ENCODE measurements around the gene RTF2.
A peak's percentile ranks its signal among the peaks of the same experiment; 100 is the strongest.
"Not testable (repeated sequence)": the region's sequence is repeated elsewhere in the genome, so short reads cannot be mapped to it uniquely, and the experiment has no call there.

RTF2 gene

GRCh38 chr20:56558968-56559367 is 90.5 kb downstream of the RTF2 start:
- peaks cover 23% of the 10 kb centered on the region for H3K4me1 ChIP-seq (ENCODE audit: low read length)
- no peak for DNase-seq
- peaks cover 18% of the 10 kb centered on the region for H3F3A ChIP-seq (ENCODE audit: insufficient read depth, low read length)
- no peak overlapping the region for H3K4me2 ChIP-seq (ENCODE audit: low read depth, low read length)
- H2AFZ ChIP-seq (ENCODE audit: low read length): no peak overlapping the region
- H3K9me3 ChIP-seq (replicated peaks; ENCODE audit: insufficient read depth, low read length): no peaks in the 10 kb centered on the region
- H3K27ac ChIP-seq (ENCODE audit: low read length): no peak overlapping the region
- H3K9ac ChIP-seq (ENCODE audit: low read length): no peak overlapping the region
- H3K4me3 ChIP-seq (ENCODE audit: low read length): no peak overlapping the region
- no peaks in the 10 kb centered on the region for H3K27me3 ChIP-seq (replicated peaks; ENCODE audit: insufficient read depth, low read length)
- TF ChIP-seq CTCF (IDR thresholded peaks at IDR 0.05; ENCODE audit: low read length): no peak
- no peak for TF ChIP-seq EZH2phosphoT487 (IDR thresholded peaks at IDR 0.05; ENCODE audit: low read length)
- TF ChIP-seq EZH2 (optimal IDR thresholded peaks at IDR 0.05; ENCODE audit: low read depth, low read length): no peak
- no peaks in the 10 kb centered on the region for H3K9me2 ChIP-seq (replicated peaks; ENCODE audit: insufficient read depth, low read length)
- H3K36me3 ChIP-seq (replicated peaks; ENCODE audit: insufficient read depth, low read length): no peaks in the 10 kb centered on the region
- no peaks in the 10 kb centered on the region for H3K79me2 ChIP-seq (ENCODE audit: low read length)
- no peaks in the 10 kb centered on the region for H4K20me1 ChIP-seq (ENCODE audit: insufficient read depth, low read length)

GRCh38 chr20:56564526-56564925 is 96.1 kb downstream of the RTF2 start:
- H3K4me3 ChIP-seq (ENCODE audit: low read length); H3K9ac ChIP-seq (ENCODE audit: low read length); H3K27ac ChIP-seq (ENCODE audit: low read length); H4K20me1 ChIP-seq (ENCODE audit: insufficient read depth, low read length); H3K4me2 ChIP-seq (ENCODE audit: low read depth, low read length); H3K27me3 ChIP-seq (replicated peaks; ENCODE audit: insufficient read depth, low read length); DNase-seq; H3K9me2 ChIP-seq (replicated peaks; ENCODE audit: insufficient read depth, low read length); H3K36me3 ChIP-seq (replicated peaks; ENCODE audit: insufficient read depth, low read length); H3K79me2 ChIP-seq (ENCODE audit: low read length); H3K9me3 ChIP-seq (replicated peaks; ENCODE audit: insufficient read depth, low read length); H3F3A ChIP-seq (ENCODE audit: insufficient read depth, low read length); H2AFZ ChIP-seq (ENCODE audit: low read length); H3K4me1 ChIP-seq (ENCODE audit: low read length): not testable (repeated sequence)

GRCh38 chr20:56565511-56565910 is 97.1 kb downstream of the RTF2 start:
- Histone ChIP-seq H2AFZ (ENCODE audit: low read length) (no peak overlapping the region), H3K4me3 (ENCODE audit: low read length) (no peak overlapping the region), H3K4me1 (ENCODE audit: low read length) (peaks cover 4% of the 10 kb centered on the region; the same call in 1 of the 2 replicates), H3K9ac (ENCODE audit: low read length) (no peak overlapping the region), H3K9me3 (replicated peaks; ENCODE audit: insufficient read depth, low read length) (no peaks in the 10 kb centered on the region), H3K4me2 (ENCODE audit: low read depth, low read length) (no peak overlapping the region), H3K36me3 (replicated peaks; ENCODE audit: insufficient read depth, low read length) (no peaks in the 10 kb centered on the region), H3F3A (ENCODE audit: insufficient read depth, low read length) (no peaks in the 10 kb centered on the region), H4K20me1 (ENCODE audit: insufficient read depth, low read length) (no peaks in the 10 kb centered on the region), H3K27ac (ENCODE audit: low read length) (no peak overlapping the region), H3K9me2 (replicated peaks; ENCODE audit: insufficient read depth, low read length) (no peaks in the 10 kb centered on the region), H3K79me2 (ENCODE audit: low read length) (no peaks in the 10 kb centered on the region), H3K27me3 (replicated peaks; ENCODE audit: insufficient read depth, low read length) (no peaks in the 10 kb centered on the region)
- DNase-seq: no peak
- TF ChIP-seq CTCF (IDR thresholded peaks at IDR 0.05; ENCODE audit: low read length): no peak
- no peak for TF ChIP-seq EZH2 (optimal IDR thresholded peaks at IDR 0.05; ENCODE audit: low read depth, low read length)
- TF ChIP-seq EZH2phosphoT487 (IDR thresholded peaks at IDR 0.05; ENCODE audit: low read length): no peak

- H3K9me2 ChIP-seq (replicated peaks; ENCODE audit: insufficient read depth, low read length): no peaks in the 10 kb centered on the region
- no peaks in the 10 kb centered on the region for H3K36me3 ChIP-seq (replicated peaks; ENCODE audit: insufficient read depth, low read length)
- no peaks in the 10 kb centered on the region for H4K20me1 ChIP-seq (ENCODE audit: insufficient read depth, low read length)
- peaks cover 4% of the 10 kb centered on the region; the same call in 1 of the 2 replicates for H3K4me1 ChIP-seq (ENCODE audit: low read length)
- no peaks in the 10 kb centered on the region for H3F3A ChIP-seq (ENCODE audit: insufficient read depth, low read length)
- no peak overlapping the region for H3K27ac ChIP-seq (ENCODE audit: low read length)
- H3K4me2 ChIP-seq (ENCODE audit: low read depth, low read length): no peak overlapping the region
- H3K27me3 ChIP-seq (replicated peaks; ENCODE audit: insufficient read depth, low read length): no peaks in the 10 kb centered on the region
- no peak overlapping the region for H3K9ac ChIP-seq (ENCODE audit: low read length)
- peak; percentile 18 for DNase-seq
- no peaks in the 10 kb centered on the region for H3K79me2 ChIP-seq (ENCODE audit: low read length)
- H3K9me3 ChIP-seq (replicated peaks; ENCODE audit: insufficient read depth, low read length): no peaks in the 10 kb centered on the region
- TF ChIP-seq EZH2phosphoT487 (IDR thresholded peaks at IDR 0.05; ENCODE audit: low read length) (no peak), CTCF (IDR thresholded peaks at IDR 0.05; ENCODE audit: low read length) (no peak), EZH2 (optimal IDR thresholded peaks at IDR 0.05; ENCODE audit: low read depth, low read length) (no peak)
- no peak overlapping the region for H3K4me3 ChIP-seq (ENCODE audit: low read length)
- H2AFZ ChIP-seq (ENCODE audit: low read length): no peak overlapping the region
Measured at GRCh38 chr20:56566621-56567020, 98.2 kb downstream of the RTF2 start.

Measured in MM.1S (cell line).